Ascending aorta (tissue), 2 donors: ENCODE data around the gene KHDRBS1. TPM values are rescaled to one million over a fixed set of nuclear protein-coding genes. Genes with fewer than 3 reads are reported as not detected.
A peak's percentile ranks its signal among the peaks of the same experiment; 100 is the strongest.
"Not testable (repeated sequence)": the region's sequence is repeated elsewhere in the genome, so short reads cannot be mapped to it uniquely, and the experiment has no call there.

Experiments used
- DNase-seq, 2 donors: peaks; one replicate each; pipeline ENCODE4 v3.0.0-alpha.2; 2019; ENCODE audit warnings: low spot score in 2 of 2
- H3K27ac ChIP-seq, 2 donors: fragments of 200-600 bp; sonication (generic); one replicate each; pipeline ENCODE4 v1.5.1; 2016 to 2017; ENCODE audit warnings: mild to moderate bottlenecking in 1 of 2
- H3K27me3 ChIP-seq: fragments of 200-600 bp; sonication (generic); one replicate; pipeline ENCODE4 v1.5.1; 2017
- H3K36me3 ChIP-seq, 2 donors: fragments of 200-600 bp; sonication (generic); one replicate each; pipeline ENCODE4 v1.5.1; 2016
- H3K4me1 ChIP-seq, 2 donors: fragments of 200-600 bp; sonication (generic); one replicate each; pipeline ENCODE4 v1.5.1; 2016 to 2017; ENCODE audit warnings: mild to moderate bottlenecking in 1 of 2
- H3K4me3 ChIP-seq, 2 donors: fragments of 200-600 bp; sonication (generic); one replicate each; pipeline ENCODE4 v1.5.1; 2016 to 2017; ENCODE audit warnings: mild to moderate bottlenecking in 1 of 2
- H3K9me3 ChIP-seq, 2 donors: fragments of 200-600 bp; sonication (generic); one replicate each; pipeline ENCODE4 v1.5.1; 2016
- CTCF ChIP-seq, 3 experiments: fragments of 200-600 bp in 2 of 3; fragments of 450-650 bp in 1 of 3; sonication (generic) in 2 of 3; IDR thresholded peaks; one replicate each; pipeline ENCODE4 v1.5.1; 2016 to 2019; ENCODE audit warnings: antibody characterized with exemption in 3 of 3, mild to moderate bottlenecking in 1 of 3, moderate library complexity in 1 of 3
- intact Hi-C: fragments of 100-400 bp; cut with DNase I; formaldehyde crosslinking; loops from one replicate; pipeline ENCODE4 v1.15.1; 2023
- total RNA-seq: library from RNA; depleted of rRNA; stranded (reverse); fragments of >200 nt; gene quantifications from one replicate; pipeline ENCODE4 v1.1.0, GENCODE V29; 2016

The KHDRBS1 gene
- total RNA-seq, 1 donor from 2014 or later = 120 TPM

- Histone ChIP-seq H3K4me1 (no peaks in the 10 kb centered on the region), H3K36me3 (peaks cover 74 to 77% of the 10 kb centered on the region in 2 donors), H3K4me3 (no peak overlapping the region), H3K27ac (no peak overlapping the region), H3K27me3 (no peaks in the 10 kb centered on the region), H3K9me3 (no peaks in the 10 kb centered on the region)
- no peak for TF ChIP-seq CTCF (IDR thresholded peaks at IDR 0.05)
- no peak for DNase-seq
- intact Hi-C loops = no loop called here
These were observed 41.7 kb downstream of the KHDRBS1 start for GRCh38 chr1:32055416-32055815.

- TF ChIP-seq CTCF (IDR thresholded peaks at IDR 0.05) = no peak
- Histone ChIP-seq H3K27me3 (no peaks in the 10 kb centered on the region), H3K36me3 (peaks cover 64 to 73% of the 10 kb centered on the region in 2 donors), H3K4me3 (no peak overlapping the region), H3K9me3 (no peaks in the 10 kb centered on the region), H3K27ac (no peak overlapping the region), H3K4me1 (no peaks in the 10 kb centered on the region)
- intact Hi-C loops = no loop called here
- DNase-seq = no peak
These were observed 42.9 kb downstream of the KHDRBS1 start for GRCh38 chr1:32056598-32056997.

GRCh38 chr1:32060914-32061313 is 47.2 kb downstream of the KHDRBS1 start:
- Histone ChIP-seq H3K27ac (peak overlapping the region; percentile 35 to 70), H3K4me3 (no peak overlapping the region), H3K27me3 (no peaks in the 10 kb centered on the region), H3K9me3 (no peaks in the 10 kb centered on the region), H3K4me1 (peaks cover 0 to 18% of the 10 kb centered on the region in 2 donors), H3K36me3 (peaks cover 27 to 36% of the 10 kb centered on the region in 2 donors)
- no peak for TF ChIP-seq CTCF (IDR thresholded peaks at IDR 0.05)
- intact Hi-C loops = loop anchor here (5.0 to 10.0 kb wide), 6 partner anchors 99 to 476 kb away; partner anchors contain the start of genes ADGRB2 and PTP4A2
- DNase-seq = no peak

- peaks cover 19 to 29% of the 10 kb centered on the region in 2 donors for H3K36me3 ChIP-seq
- peaks cover 3 to 33% of the 10 kb centered on the region in 2 donors for H3K4me1 ChIP-seq
- H3K4me3 ChIP-seq = no peak overlapping the region
- TF ChIP-seq CTCF (IDR thresholded peaks at IDR 0.05) = no peak
- H3K9me3 ChIP-seq = no peaks in the 10 kb centered on the region
- H3K27ac ChIP-seq = peak overlapping the region; percentile 70 to 91
- no peaks in the 10 kb centered on the region for H3K27me3 ChIP-seq
- DNase-seq = no peak
- intact Hi-C loops = loop anchor here (1.0 to 10.0 kb wide), 7 partner anchors 50 to 478 kb away; partner anchors contain the start of genes ADGRB2, KHDRBS1 and PTP4A2
These were observed 49.2 kb downstream of the KHDRBS1 start for GRCh38 chr1:32062867-32063230.

- H3K36me3 ChIP-seq = peaks cover 14 to 25% of the 10 kb centered on the region in 2 donors
- peak overlapping the region; percentile 70 to 91 for H3K27ac ChIP-seq
- intact Hi-C loops = loop anchor here (5.0 to 10.0 kb wide), 6 partner anchors 101 to 478 kb away; partner anchors contain the start of genes ADGRB2 and PTP4A2
- no peak overlapping the region for H3K4me3 ChIP-seq
- H3K4me1 ChIP-seq = peaks cover 3 to 35% of the 10 kb centered on the region in 2 donors
- peak; percentile 49 to 65 (median 65) for TF ChIP-seq CTCF (IDR thresholded peaks at IDR 0.05)
- no peak for DNase-seq
- no peaks in the 10 kb centered on the region for H3K9me3 ChIP-seq
- no peaks in the 10 kb centered on the region for H3K27me3 ChIP-seq
These were observed 49.6 kb downstream of the KHDRBS1 start for GRCh38 chr1:32063261-32063681.

GRCh38 chr1:32065613-32066488 is 52.2 kb downstream of the KHDRBS1 start:
- peak overlapping the region; percentile 66 to 70 for H3K27ac ChIP-seq
- H3K27me3 ChIP-seq, H3K9me3 ChIP-seq, H3K36me3 ChIP-seq, DNase-seq, H3K4me3 ChIP-seq: not testable (repeated sequence)
- H3K4me1 ChIP-seq = peaks cover 3 to 35% of the 10 kb centered on the region in 2 donors
- intact Hi-C loops = loop anchor here (10.0 kb wide), 2 partner anchors 401 to 481 kb away; no protein-coding TSS in a partner anchor
